Measurements from ENCODE around the gene MED28. TPM values are rescaled to one million over a fixed set of nuclear protein-coding genes. Genes with fewer than 3 reads are reported as not detected.

MED28 gene
- total and polyA plus RNA-seq, 2 of the 4 experiments (the other 2 are of a cell fraction) = 8.8 to 9.3 TPM

- H3K27ac ChIP-seq (ENCODE audit: insufficient read depth, low read length) = no peak overlapping the region
- H3K36me3 ChIP-seq (ENCODE audit: control insufficient read depth, insufficient read depth, low read length) = no peaks in the 10 kb centered on the region
- TF ChIP-seq CEBPB (IDR thresholded peaks at IDR 0.05; ENCODE audit: low read depth, low read length) (no peak), RAD21 (IDR thresholded peaks at IDR 0.05; ENCODE audit: low read length) (no peak), RFX5 (IDR thresholded peaks at IDR 0.05; ENCODE audit: low read depth, low read length) (no peak), RCOR1 (IDR thresholded peaks at IDR 0.05; ENCODE audit: insufficient replicate concordance, low read length) (no peak), USF2 (IDR thresholded peaks at IDR 0.05; ENCODE audit: low read depth, low read length) (no peak), CTCF (conservative IDR thresholded peaks at IDR 0.05; ENCODE audit: low read depth, low read length) (no peak), BHLHE40 (IDR thresholded peaks at IDR 0.05; ENCODE audit: low read depth, low read length) (no peak), SMC3 (IDR thresholded peaks at IDR 0.05; ENCODE audit: low read depth, low read length) (no peak), CHD1 (IDR thresholded peaks at IDR 0.05; ENCODE audit: low read depth, low read length) (no peak), MAFK (IDR thresholded peaks at IDR 0.05; ENCODE audit: low read depth, low read length) (no peak), MXI1 (IDR thresholded peaks at IDR 0.05; ENCODE audit: borderline replicate concordance, low read depth, low read length) (no peak), NFE2L2 (IDR thresholded peaks at IDR 0.05; ENCODE audit: low read depth, low read length) (no peak)
- ChIA-PET POLR2A (ENCODE audit: unreplicated experiment) (no interaction called here), CTCF (no interaction called here)
- no peak overlapping the region for H2BK15ac ChIP-seq (ENCODE audit: low read depth, low read length)
- peaks cover 2% of the 10 kb centered on the region; the same call in 1 of the 2 replicates for H3K27me3 ChIP-seq (ENCODE audit: control insufficient read depth, insufficient read depth, low read length)
- no peak overlapping the region for H2AFZ ChIP-seq (replicated peaks; ENCODE audit: low read length, poor library complexity)
- no TSS peak for BruUV-seq (replicated peaks)
- no peak overlapping the region for H4K8ac ChIP-seq (ENCODE audit: low read depth in 2 of 2, low read length in 2 of 2)
- H2AK9ac ChIP-seq (replicated peaks; ENCODE audit: low read depth, low read length, poor library complexity) = no peak overlapping the region
- H3K9me1 ChIP-seq (ENCODE audit: insufficient read depth, low read length) = no peaks in the 10 kb centered on the region
- no peak overlapping the region for H3K4me2 ChIP-seq (ENCODE audit: low read depth, low read length)
- H4K20me1 ChIP-seq (ENCODE audit: insufficient read depth, low read length) = no peaks in the 10 kb centered on the region
- DNase-seq (no peak), ATAC-seq (ENCODE audit: low read depth) (no peak)
- intact Hi-C loops (cut with micrococcal nuclease) = no loop called here
- dilution Hi-C loops (cut with HindIII; ENCODE audit: low sequenced_read_pairs, unreplicated experiment) = no loop called here
- H3K23ac ChIP-seq (ENCODE audit: low read depth, low read length) = no peak overlapping the region
- no peak overlapping the region for H2BK20ac ChIP-seq (ENCODE audit: low read depth, low read length)
- H3K9me3 ChIP-seq (ENCODE audit: control insufficient read depth, insufficient read depth, low read length) = peaks cover 6% of the 10 kb centered on the region; the same call in 1 of the 2 replicates
- H3K4me1 ChIP-seq (ENCODE audit: control insufficient read depth, insufficient read depth, low read length) = no peaks in the 10 kb centered on the region
- no peak overlapping the region for H3K14ac ChIP-seq (replicated peaks; ENCODE audit: low read depth, low read length)
- no peaks in the 10 kb centered on the region for H3K79me1 ChIP-seq (ENCODE audit: low read depth in 1 of 2, low read length in 2 of 2)
- H3K56ac ChIP-seq (ENCODE audit: extremely low read depth, insufficient read depth, low read length) = no peak overlapping the region
- H2BK5ac ChIP-seq (ENCODE audit: low read depth, low read length, poor library complexity, severe bottlenecking) = no peak overlapping the region
- H3K4ac ChIP-seq (ENCODE audit: low read depth, low read length) = no peak overlapping the region
- no peak overlapping the region for H2AK5ac ChIP-seq (ENCODE audit: low read depth, low read length)
- no peak overlapping the region for H2BK120ac ChIP-seq (ENCODE audit: low read depth, low read length)
- H3K18ac ChIP-seq (ENCODE audit: low read depth, low read length) = no peak overlapping the region
- in situ Hi-C loops (cut with MboI; ENCODE audit: low sequenced_read_pairs) = loop anchor here (25.0 kb wide), 1 partner anchor 939 kb away; no protein-coding TSS in a partner anchor
- no peak overlapping the region for H4K91ac ChIP-seq (ENCODE audit: insufficient read depth, low read depth, low read length)
- WGBS, 2 experiments (ENCODE audit: extremely low coverage in 2 of 2, insufficient read length in 1 of 2) = 85% methylated on average over 2 of the region's 5 CpGs; no CpG with 5 or more reads in 1 of the 2 experiments
- no peak overlapping the region for H3K9ac ChIP-seq (ENCODE audit: low read depth, low read length)
- H4K5ac ChIP-seq (ENCODE audit: low read depth, low read length) = no peak overlapping the region
- no peak overlapping the region for H3K4me3 ChIP-seq (ENCODE audit: insufficient read depth, low read depth, low read length)
Measured at GRCh38 chr4:17647927-17648326, 33.5 kb downstream of the MED28 start.
